ENCODE data around the gene EXOSC10. TPM values are rescaled to one million over a fixed set of nuclear protein-coding genes. Genes with fewer than 3 reads are reported as not detected.

EXOSC10 gene
- total RNA-seq, 1 donor from 2014 or later = 81.8 TPM

GRCh38 chr1:11143401-11143800 lies 43.7 kb upstream of the EXOSC10 start:
- H3K36me3 Mint-ChIP-seq = peaks cover 21% of the 10 kb centered on the region
- H3K9me3 Mint-ChIP-seq = no peaks in the 10 kb centered on the region
- TF ChIP-seq, protein P1, sequence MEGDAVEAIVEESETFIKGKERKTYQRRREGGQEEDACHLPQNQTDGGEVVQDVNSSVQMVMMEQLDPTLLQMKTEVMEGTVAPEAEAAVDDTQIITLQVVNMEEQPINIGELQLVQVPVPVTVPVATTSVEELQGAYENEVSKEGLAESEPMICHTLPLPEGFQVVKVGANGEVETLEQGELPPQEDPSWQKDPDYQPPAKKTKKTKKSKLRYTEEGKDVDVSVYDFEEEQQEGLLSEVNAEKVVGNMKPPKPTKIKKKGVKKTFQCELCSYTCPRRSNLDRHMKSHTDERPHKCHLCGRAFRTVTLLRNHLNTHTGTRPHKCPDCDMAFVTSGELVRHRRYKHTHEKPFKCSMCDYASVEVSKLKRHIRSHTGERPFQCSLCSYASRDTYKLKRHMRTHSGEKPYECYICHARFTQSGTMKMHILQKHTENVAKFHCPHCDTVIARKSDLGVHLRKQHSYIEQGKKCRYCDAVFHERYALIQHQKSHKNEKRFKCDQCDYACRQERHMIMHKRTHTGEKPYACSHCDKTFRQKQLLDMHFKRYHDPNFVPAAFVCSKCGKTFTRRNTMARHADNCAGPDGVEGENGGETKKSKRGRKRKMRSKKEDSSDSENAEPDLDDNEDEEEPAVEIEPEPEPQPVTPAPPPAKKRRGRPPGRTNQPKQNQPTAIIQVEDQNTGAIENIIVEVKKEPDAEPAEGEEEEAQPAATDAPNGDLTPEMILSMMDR (conservative IDR thresholded peaks at IDR 0.05) = no peak
- H3K4me3 Mint-ChIP-seq = no peak overlapping the region
- DNase-seq (ENCODE audit: extremely low spot score, unreplicated experiment) = no peak
- no peaks in the 10 kb centered on the region for H3K27me3 Mint-ChIP-seq
- no peaks in the 10 kb centered on the region for H3K4me1 Mint-ChIP-seq (ENCODE audit: unreplicated experiment)
- H3K27ac Mint-ChIP-seq = no peak overlapping the region

GRCh38 chr1:11142618-11143391 lies 43.1 kb upstream of the EXOSC10 start:
- no peaks in the 10 kb centered on the region for H3K4me1 Mint-ChIP-seq (ENCODE audit: unreplicated experiment)
- H3K4me3 Mint-ChIP-seq = no peak overlapping the region
- no peaks in the 10 kb centered on the region for H3K27me3 Mint-ChIP-seq
- H3K36me3 Mint-ChIP-seq = peaks cover 17% of the 10 kb centered on the region
- no peak overlapping the region for H3K27ac Mint-ChIP-seq
- DNase-seq (ENCODE audit: extremely low spot score, unreplicated experiment) = no peak
- H3K9me3 Mint-ChIP-seq = no peaks in the 10 kb centered on the region
- TF ChIP-seq, protein P1 (conservative IDR thresholded peaks at IDR 0.05) = no peak

GRCh38 chr1:11138952-11139351 lies 39.3 kb upstream of the EXOSC10 start:
- TF ChIP-seq, protein P1 (conservative IDR thresholded peaks at IDR 0.05) = no peak
- Mint-ChIP-seq H3K27ac (no peak overlapping the region), H3K36me3 (peaks cover 19% of the 10 kb centered on the region), H3K9me3 (no peaks in the 10 kb centered on the region), H3K4me3 (no peak overlapping the region), H3K4me1 (ENCODE audit: unreplicated experiment) (no peaks in the 10 kb centered on the region), H3K27me3 (no peaks in the 10 kb centered on the region)
- DNase-seq (ENCODE audit: extremely low spot score, unreplicated experiment) = no peak

DNA sequence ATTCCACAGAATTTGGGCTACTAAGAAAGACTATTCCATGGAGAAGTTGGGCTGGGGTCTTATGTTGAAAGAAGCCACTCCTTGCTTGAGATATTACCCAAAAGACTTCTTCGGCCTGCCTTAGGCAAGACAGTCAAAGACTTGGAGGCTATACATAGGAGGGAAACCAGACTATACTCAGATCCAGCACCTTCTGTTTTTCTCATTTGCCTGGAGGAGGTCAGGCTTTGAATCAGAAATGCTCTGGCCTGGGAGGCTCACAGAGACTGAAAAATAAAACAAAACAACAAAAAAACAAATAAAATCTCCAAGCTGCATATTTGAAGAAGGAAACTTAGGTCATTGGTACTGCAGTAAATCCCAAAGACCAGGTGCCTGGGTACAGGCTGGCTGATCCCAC lies 38.4 kb upstream of the EXOSC10 start:
- TF ChIP-seq, protein P1 (conservative IDR thresholded peaks at IDR 0.05) = no peak
- H3K36me3 Mint-ChIP-seq = peaks cover 16% of the 10 kb centered on the region
- H3K27ac Mint-ChIP-seq = no peak overlapping the region

DNA sequence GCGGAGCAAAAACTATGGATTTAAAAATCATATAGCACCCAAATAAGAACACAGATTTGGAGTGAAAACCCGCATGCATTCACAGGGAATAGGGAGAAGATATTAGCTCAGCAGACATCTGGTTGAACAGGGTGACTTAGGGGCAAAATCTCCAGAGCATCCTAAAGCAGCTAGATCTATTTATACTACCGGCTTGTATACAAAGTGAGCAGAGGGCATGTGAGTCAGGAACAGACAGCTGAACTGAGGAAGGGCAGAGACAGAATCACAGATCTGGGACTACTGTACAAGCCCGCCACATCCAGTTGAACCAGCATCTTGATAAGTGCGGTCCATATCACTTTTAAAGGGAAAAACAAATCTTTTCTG lies 35.2 kb upstream of the EXOSC10 start:
- H3K27me3 Mint-ChIP-seq = no peaks in the 10 kb centered on the region
- no peak overlapping the region for H3K4me3 Mint-ChIP-seq
- peaks cover 18% of the 10 kb centered on the region for H3K36me3 Mint-ChIP-seq
- no peaks in the 10 kb centered on the region for H3K9me3 Mint-ChIP-seq
- TF ChIP-seq, protein P1 (conservative IDR thresholded peaks at IDR 0.05) = no peak
- DNase-seq (ENCODE audit: extremely low spot score, unreplicated experiment) = no peak
- no peak overlapping the region for H3K27ac Mint-ChIP-seq
- H3K4me1 Mint-ChIP-seq (ENCODE audit: unreplicated experiment) = no peaks in the 10 kb centered on the region

More for the DNA sequence above, 38.4 kb upstream of the EXOSC10 start:
- Mint-ChIP-seq H3K9me3 (no peaks in the 10 kb centered on the region), H3K4me1 (ENCODE audit: unreplicated experiment) (no peaks in the 10 kb centered on the region), H3K4me3 (no peak overlapping the region), H3K27me3 (no peaks in the 10 kb centered on the region)
- no peak for DNase-seq (ENCODE audit: extremely low spot score, unreplicated experiment)

Measured in type B pancreatic cell (in vitro differentiated cells).